Measurements from ENCODE around the gene TMEM126B.
"Not testable (repeated sequence)": the region's sequence is repeated elsewhere in the genome, so short reads cannot be mapped to it uniquely, and the experiment has no call there.

The TMEM126B gene

GRCh38 chr11:85663080-85663752 is 34.8 kb downstream of the TMEM126B start:
- TF ChIP-seq CTCF (IDR thresholded peaks at IDR 0.05; ENCODE audit: low read depth, low read length, missing control alignments), result no peak
- H3K4me3 ChIP-seq (ENCODE audit: low read depth, low read length), result peak overlapping the region; percentile 69
- DNase-seq (ENCODE audit: low read depth), result no peak

- TF ChIP-seq CTCF (IDR thresholded peaks at IDR 0.05; ENCODE audit: low read depth, low read length, missing control alignments), result peak; percentile 68
- peak; percentile 31 for DNase-seq (ENCODE audit: low read depth)
- H3K4me3 ChIP-seq (ENCODE audit: low read depth, low read length), result peak overlapping the region; percentile 69
Observed at GRCh38 chr11:85663753-85664614, 35.6 kb downstream of the TMEM126B start.

GRCh38 chr11:85664615-85665481 is 36.5 kb downstream of the TMEM126B start, which contains the start of gene CREBZF:
TSS of gene CREBZF (minus strand) at chr11:85665129. CDS start at chr11:85664875, 254 bp downstream.
- TF ChIP-seq CTCF (IDR thresholded peaks at IDR 0.05; ENCODE audit: low read depth, low read length, missing control alignments), result no peak
- peak within 1 kb of the TSS; percentile 69 for H3K4me3 ChIP-seq (ENCODE audit: low read depth, low read length)
- DNase-seq (ENCODE audit: low read depth), result peak; percentile 84

- TF ChIP-seq CTCF (IDR thresholded peaks at IDR 0.05; ENCODE audit: low read depth, low read length, missing control alignments), result no peak
- no peak for DNase-seq (ENCODE audit: low read depth)
- H3K4me3 ChIP-seq (ENCODE audit: low read depth, low read length), result no peak overlapping the region
Observed at GRCh38 chr11:85665733-85666132, 37.3 kb downstream of the TMEM126B start.

- no peak overlapping the region for H3K4me3 ChIP-seq (ENCODE audit: low read depth, low read length)
- DNase-seq (ENCODE audit: low read depth), result no peak
- no peak for TF ChIP-seq CTCF (IDR thresholded peaks at IDR 0.05; ENCODE audit: low read depth, low read length, missing control alignments)
Observed at GRCh38 chr11:85666687-85667086, 38.3 kb downstream of the TMEM126B start.

- no peak for DNase-seq (ENCODE audit: low read depth)
- no peak overlapping the region for H3K4me3 ChIP-seq (ENCODE audit: low read depth, low read length)
- TF ChIP-seq CTCF (IDR thresholded peaks at IDR 0.05; ENCODE audit: low read depth, low read length, missing control alignments), result no peak
Observed at GRCh38 chr11:85668157-85668556, 39.8 kb downstream of the TMEM126B start.

GRCh38 chr11:85670949-85671663 is 42.7 kb downstream of the TMEM126B start:
- DNase-seq (ENCODE audit: low read depth); H3K4me3 ChIP-seq (ENCODE audit: low read depth, low read length): not testable (repeated sequence)
